ENCODE measurements around the gene ENTR1.

GRCh38 chr9:136396219-136396515 is 14.2 kb downstream of the ENTR1 start:
- no peak for TF ChIP-seq ZNF274 (IDR thresholded peaks at IDR 0.05; ENCODE audit: insufficient read depth, insufficient read length)
- TF ChIP-seq CBFB (IDR thresholded peaks at IDR 0.05; ENCODE audit: low read depth): no peak
- no peak for TF ChIP-seq CTCF (IDR thresholded peaks at IDR 0.05 in 2 of 3, conservative IDR thresholded peaks at IDR 0.05 in 1 of 3; ENCODE audit: control insufficient read depth in 2 of 3, extremely low read depth in 1 of 3, insufficient read depth in 1 of 3, low read depth in 3 of 3, low read length in 3 of 3)
- TF ChIP-seq MXI1 (IDR thresholded peaks at IDR 0.05; ENCODE audit: low read depth, low read length): no peak
- TF ChIP-seq POLR2A (IDR thresholded peaks at IDR 0.05; ENCODE audit: low read depth, low read length): no peak
- TF ChIP-seq ATF2 (IDR thresholded peaks at IDR 0.05; ENCODE audit: low read length): no peak
- TF ChIP-seq POLR2AphosphoS2 (IDR thresholded peaks at IDR 0.05; ENCODE audit: low read depth, low read length): no peak
- TF ChIP-seq IKZF1 (conservative IDR thresholded peaks at IDR 0.05): no peak
- TF ChIP-seq ZBTB40 (IDR thresholded peaks at IDR 0.05; ENCODE audit: borderline replicate concordance): no peak
- no peak for TF ChIP-seq SIN3A (IDR thresholded peaks at IDR 0.05; ENCODE audit: low read depth, low read length)
- no peak for TF ChIP-seq E4F1 (IDR thresholded peaks at IDR 0.05; ENCODE audit: borderline replicate concordance, partially characterized antibody)
- TF ChIP-seq RELA (IDR thresholded peaks at IDR 0.05; ENCODE audit: borderline replicate concordance, partially characterized antibody): no peak

All from GM12878 (cell line).